Measurements from ENCODE around the gene CDX1.

The CDX1 gene

GRCh38 chr5:150166650-150167511 is at the start of gene CDX1:
TSS of gene CDX1 (plus strand) at chr5:150166778. CDS start at chr5:150166877, 99 bp downstream.
- no peak for DNase-seq

- DNase-seq, result no peak
Observed at GRCh38 chr5:150117945-150118560, 48.5 kb upstream of the CDX1 start.

GRCh38 chr5:150118561-150119229 is 47.9 kb upstream of the CDX1 start:
- no peak for DNase-seq

GRCh38 chr5:150119421-150120061 is 47.0 kb upstream of the CDX1 start:
- no peak for DNase-seq

GRCh38 chr5:150120062-150120441 is 46.5 kb upstream of the CDX1 start:
- no peak for DNase-seq

- no peak for DNase-seq
Observed at GRCh38 chr5:150120617-150121447, 45.7 kb upstream of the CDX1 start.

GRCh38 chr5:150121448-150122157 is 45.0 kb upstream of the CDX1 start:
- DNase-seq, result no peak

- no peak for DNase-seq
Observed at GRCh38 chr5:150122158-150122510, 44.4 kb upstream of the CDX1 start.

GRCh38 chr5:150122536-150123481 is 43.8 kb upstream of the CDX1 start:
- no peak for DNase-seq

- no peak for DNase-seq
Observed at GRCh38 chr5:150123542-150123941, 43.0 kb upstream of the CDX1 start.

- no peak for DNase-seq
Observed at GRCh38 chr5:150124111-150124557, 42.4 kb upstream of the CDX1 start.

GRCh38 chr5:150124596-150124995 is 42.0 kb upstream of the CDX1 start:
- DNase-seq, result no peak

- DNase-seq, result no peak
Observed at GRCh38 chr5:150125334-150125733, 41.2 kb upstream of the CDX1 start.

- DNase-seq, result no peak
Observed at GRCh38 chr5:150126199-150126920, 40.2 kb upstream of the CDX1 start.

GRCh38 chr5:150126921-150127265 is 39.7 kb upstream of the CDX1 start:
- DNase-seq, result no peak

- no peak for DNase-seq
Observed at GRCh38 chr5:150129454-150129812, 37.1 kb upstream of the CDX1 start.

- DNase-seq, result no peak
Observed at GRCh38 chr5:150129813-150130492, 36.6 kb upstream of the CDX1 start.

GRCh38 chr5:150130493-150130922 is 36.1 kb upstream of the CDX1 start:
- no peak for DNase-seq

- no peak for DNase-seq
Observed at GRCh38 chr5:150131461-150131860, 35.1 kb upstream of the CDX1 start.
